GM21528 (cell line): Measurements from ENCODE around the gene CCDC142.
"Not testable (repeated sequence)": the region's sequence is repeated elsewhere in the genome, so short reads cannot be mapped to it uniquely, and the experiment has no call there.

ENCODE experiments used
- ATAC-seq: cut with Tn5 transposase; IDR thresholded peaks from one replicate; pipeline ENCODE4 v1.9.1; 2021; ENCODE audit warnings: mild to moderate bottlenecking, moderate library complexity; ENCODE audit not compliant: unreplicated experiment, low FRiP score

CCDC142 gene

DNA sequence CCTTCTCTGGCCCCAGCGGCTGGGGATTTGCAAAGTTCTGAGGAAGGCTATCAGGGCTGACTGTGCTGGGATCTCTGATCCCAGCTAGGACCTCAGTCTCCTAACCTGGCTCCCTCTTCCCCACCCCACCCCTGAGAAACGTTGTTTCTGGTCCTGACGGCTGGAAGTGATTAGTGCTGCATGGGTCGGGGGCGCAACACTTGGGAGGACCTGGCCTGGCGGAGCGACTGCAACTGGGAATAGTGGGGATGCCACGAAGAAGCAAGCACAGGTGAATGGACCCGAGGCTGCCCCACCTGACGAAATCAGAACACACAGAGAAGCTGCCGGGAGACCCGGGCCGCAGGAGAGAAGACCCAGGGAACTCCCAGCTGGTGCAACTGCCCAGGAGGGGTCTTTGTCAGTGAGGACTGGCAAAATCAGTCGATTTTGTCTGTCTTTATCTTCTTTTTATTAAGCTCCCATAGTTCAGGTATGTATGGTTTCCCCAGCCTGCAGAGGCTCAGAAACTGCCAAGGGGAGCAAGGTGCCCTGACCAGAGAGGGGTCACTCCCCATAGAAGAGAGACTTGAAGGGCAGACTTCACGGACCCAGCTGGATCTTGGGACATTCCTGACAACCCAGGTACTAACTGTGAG lies 17.3 kb upstream of the CCDC142 start:
- ATAC-seq, result no peak

DNA sequence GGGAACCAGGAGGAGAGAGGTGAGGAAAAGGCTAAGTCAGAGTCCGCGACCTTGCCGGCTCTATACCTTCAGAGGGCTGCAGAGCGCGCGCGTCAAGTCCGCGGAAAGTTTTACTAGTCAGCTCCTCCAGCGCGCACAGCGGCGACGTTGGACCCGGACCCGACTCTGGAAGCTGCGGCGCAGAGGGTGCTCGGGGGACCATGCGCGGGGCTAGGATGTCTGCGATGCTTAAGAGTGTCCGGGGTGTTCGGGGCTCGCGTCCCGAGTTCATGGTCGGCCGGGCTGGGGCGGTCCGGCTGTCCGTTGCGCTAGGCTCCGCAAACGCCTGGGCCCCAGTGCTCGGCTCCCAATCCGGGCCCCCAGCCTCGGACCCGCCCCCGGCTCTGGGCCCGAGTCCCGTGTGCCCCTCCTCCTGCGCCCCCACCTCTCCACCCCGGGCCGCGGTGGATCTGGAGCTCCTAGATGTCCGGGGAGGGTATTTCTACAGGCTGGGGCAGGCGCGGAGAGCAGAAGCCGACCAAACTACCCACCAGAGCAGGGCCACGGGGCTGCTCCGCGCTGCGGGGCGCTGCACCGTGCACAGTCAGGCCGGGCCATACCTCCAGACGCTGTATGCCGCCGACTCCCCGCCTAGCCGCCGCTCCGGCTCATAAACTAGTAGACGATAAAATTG lies 16.6 kb upstream of the CCDC142 start, which contains the start of gene LBX2:
LBX2 (minus strand) TSS at position 337 of the 673 bp plus-strand sequence; CDS start at position 271, 66 bp downstream.
- no peak for ATAC-seq

DNA sequence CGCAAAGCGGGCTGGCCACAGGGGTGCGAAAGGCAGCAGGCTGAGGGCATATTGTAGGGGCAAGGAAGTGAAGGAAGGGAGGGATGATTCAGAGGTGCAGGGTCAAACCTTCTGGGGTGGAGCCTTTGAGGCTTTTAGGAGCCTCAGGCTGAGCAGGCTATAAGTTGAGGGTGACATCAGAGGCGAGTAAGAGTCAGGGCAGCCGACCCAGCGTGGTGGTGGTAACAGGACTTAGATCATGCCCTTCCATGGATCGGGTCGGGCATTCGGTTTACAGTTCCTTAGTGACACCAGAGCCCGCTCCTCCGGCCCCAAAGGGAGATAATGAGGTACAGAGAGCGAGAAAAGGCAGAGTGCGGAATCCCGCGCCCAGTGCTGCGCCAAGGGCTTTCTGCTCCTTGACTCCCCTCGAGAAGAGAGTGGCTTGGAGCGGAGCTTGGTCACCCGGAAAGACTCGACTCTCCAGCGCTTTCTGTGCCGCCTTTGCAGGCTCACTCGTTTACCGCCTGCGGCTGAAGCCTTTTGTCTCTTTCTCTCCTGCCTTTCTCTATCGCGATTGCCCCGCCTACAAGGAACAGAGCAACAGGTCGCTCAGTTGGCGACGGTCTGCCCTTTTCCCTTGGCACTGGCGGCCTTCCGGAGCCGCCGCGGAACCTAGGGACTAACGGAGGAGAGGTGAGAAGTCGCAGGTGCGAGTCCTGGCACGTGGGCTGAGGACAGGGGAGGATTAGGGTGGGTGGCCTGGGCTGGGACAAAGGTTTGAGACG lies 15.9 kb upstream of the CCDC142 start:
- no peak for ATAC-seq

DNA sequence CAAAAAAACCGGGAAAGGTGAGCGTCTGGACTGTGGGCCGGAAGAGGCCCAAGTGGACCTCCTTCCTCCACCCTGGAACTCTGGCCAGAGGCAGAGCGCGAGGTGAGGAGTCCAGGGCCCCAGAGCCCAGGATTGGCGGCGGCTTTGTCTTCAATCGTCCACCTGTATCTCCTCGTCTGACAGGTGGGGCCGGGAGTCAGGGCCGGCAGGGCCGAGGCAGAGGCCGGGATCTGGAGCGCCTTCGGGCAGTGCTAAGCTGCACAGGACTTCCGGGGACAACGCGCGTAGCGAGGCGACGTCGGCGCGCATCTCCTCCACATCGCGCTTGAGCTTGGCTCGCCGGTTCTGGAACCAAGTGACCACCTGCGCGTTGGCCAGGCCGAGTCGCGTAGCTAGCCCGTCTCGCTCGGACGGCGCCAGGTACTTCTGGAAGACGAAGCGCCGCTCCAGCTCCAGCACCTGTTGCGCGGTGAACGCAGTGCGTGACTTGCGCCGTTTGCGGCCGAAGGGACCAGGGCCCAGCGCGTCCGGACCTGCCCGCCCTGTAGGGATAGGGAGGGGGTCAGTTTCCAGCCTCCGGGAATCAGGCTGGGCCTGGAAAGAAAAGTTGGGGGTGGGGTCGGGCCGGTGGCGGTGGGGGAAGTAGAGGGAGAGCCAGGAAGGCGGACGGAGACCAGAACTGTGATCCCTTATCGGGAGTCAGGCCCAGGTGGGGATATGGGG lies 15.1 kb upstream of the CCDC142 start:
- no peak for ATAC-seq

DNA sequence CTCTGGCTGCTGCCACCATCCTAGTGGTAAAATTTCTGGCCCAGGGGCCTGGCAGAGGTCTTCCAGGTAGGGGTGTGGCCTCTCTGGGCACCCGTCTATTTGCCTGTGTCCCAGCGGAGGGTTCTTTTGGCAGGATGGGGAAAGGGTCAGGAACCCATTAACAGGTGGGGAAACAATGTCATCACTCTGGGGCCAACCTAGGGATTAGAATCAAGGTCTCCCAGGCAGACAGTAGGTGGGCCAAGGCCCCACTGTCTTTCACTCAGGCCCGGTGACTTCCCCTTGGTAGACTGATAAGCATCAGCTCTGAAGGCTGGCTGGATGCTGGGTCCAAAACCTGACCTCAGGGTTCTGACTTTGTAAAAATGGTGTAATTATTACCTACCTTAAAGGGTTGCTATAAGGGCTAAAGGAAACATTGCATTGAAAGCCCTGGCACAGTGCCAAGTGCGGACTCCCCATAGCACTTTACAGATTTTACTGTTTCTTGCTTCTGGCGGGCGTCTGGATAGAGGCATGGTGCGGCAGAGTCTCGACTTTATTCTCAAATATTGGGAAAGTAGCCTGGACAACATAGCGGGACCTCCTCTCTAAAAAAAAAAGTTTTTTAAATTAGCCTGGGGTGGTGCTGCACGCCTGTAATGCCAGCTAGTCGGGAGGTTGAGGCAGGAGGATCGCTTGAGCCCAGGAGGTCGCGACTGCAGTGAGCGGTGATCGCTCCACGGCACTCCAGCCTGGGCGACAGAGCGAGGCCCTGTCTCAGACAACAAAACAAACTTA lies 14.4 kb upstream of the CCDC142 start:
- ATAC-seq, result no peak

DNA sequence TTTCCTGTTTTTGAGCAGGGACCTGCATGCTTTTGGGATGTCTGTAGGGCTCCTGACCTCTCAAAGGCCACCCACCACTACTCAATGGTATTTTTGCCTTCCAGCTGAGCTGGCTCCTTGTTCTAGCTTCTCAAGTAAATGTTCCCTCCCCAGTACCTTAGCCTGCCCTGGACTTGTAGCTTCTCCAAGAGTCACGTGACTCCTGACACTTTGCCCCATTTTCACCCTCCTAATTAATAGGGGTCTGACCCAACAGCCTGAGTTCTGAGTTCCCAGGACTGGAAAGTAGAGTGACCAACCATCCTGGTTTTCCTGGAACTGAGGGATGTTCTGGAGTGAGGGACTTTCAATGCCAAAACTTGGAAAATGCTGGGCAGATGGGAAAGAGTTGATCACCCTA lies 12.6 kb upstream of the CCDC142 start:
- ATAC-seq, result no peak

DNA sequence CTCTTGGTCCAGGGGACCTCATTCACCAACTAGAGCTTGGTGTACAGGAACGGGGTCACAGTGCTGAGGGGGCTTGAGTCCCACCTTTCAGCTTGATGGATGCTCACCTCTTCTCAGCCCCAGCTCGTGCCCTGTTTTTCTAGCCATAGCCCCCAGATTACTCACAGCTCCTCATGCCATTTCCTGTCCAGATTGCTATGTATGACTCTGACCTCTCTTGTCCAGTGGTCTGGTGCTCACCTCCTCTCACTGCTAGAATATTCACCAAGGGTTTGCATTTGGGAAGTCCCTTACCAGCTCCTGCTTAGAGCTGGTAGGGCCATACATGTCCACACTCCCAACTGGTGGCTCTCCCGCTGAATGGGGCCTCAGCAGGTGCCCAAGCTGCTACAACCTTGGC lies 10.7 kb upstream of the CCDC142 start:
- ATAC-seq, result no peak

DNA sequence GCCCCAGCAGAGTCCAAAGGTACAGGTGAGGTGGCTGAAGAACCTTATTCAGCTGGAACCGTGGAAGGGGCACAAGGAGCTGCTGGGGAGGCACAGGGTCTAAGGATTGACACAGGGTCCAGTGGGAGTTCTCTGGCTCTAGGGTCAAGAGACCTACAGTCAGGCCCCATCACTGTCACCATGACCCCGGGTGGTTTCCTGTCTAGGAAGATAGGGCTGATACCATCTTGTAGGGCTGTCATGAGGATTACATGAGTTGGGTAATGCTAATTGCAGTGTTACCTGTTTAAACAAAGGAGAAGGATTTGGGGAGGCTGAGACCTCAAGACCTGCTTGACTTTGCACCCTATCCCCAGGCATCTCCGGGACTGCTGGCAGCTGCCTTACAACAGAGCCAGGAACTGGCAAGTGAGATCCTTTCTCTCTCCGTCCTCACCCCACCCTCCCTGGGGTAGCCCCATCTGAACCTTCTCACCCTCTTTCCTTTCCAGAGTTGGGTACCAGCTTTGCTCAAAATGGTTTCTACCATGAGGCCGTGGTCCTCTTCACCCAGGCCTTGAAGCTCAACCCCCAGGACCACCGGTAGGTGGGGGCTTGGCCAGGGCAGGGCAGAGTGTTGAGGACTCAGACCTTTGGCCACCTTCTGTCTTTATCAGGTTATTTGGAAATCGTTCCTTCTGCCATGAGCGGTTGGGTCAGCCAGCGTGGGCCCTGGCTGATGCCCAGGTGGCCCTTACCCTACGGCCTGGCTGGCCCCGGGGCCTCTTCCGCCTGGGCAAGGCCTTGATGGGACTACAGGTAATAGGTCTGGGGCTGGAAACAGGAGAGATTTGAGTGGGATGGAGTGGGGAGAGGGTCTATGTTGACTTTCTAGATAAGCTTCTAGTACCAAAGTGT lies 9.1 kb upstream of the CCDC142 start:
- ATAC-seq, result no peak

DNA sequence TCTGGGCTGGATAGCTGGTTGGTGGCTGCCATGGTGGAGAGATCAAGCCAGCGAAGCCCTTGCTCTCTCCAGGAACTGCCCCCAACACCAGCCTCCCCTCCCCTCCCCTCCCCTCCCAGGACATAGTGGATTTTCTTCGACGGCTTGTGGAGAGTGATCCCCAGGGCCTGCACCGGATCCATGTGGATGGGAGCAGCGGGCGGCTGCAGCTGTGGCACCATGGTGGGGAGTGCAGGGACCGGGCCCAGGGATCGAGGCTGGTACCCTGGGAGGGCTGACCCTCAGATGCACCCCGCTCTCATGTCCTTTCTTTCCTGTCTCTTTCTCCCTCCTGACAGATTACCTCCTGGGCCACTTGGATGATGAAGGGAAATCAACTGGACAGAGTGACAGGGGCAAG lies 7.1 kb upstream of the CCDC142 start:
- ATAC-seq, result no peak

DNA sequence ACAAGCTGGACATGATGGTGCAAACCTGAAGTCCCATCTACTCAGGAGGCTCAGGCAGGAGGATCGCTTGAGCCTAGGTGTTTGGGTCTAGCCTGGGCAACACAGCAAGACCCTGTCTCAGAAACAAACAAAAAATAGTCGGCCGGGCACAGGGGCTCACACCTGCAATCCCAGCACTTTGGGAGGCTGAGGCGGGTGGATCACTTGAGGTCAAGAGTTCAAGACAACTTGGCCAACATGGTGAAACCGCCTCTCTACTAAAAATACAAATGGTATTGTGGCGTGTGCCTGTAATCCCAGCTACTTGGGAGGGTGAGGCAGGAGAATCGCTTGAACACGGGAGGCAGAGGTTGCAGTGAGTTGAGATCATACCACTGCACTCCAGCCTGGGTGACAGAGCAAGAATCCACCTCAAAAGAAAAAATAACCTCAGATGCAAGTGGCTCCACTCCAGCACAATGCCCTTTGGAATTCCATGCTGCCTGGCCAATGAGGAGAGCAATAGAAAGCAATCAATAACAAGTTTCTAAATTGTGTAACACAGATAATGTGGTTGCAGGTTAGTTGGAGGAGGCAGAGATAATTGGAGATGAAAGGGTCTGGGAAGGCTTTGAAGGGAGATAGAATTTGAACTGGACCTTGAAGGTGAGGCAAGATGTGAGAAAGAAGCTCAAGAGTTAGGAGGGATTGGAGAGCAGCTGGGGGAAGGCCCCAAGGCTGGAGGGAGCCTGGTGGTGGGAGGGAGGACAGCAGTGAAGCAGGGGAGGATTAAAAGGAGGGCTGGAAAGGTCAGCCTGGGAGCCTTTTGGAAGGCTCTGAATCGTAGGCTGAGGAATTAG lies 6.1 kb upstream of the CCDC142 start:
- ATAC-seq, result no peak

DNA sequence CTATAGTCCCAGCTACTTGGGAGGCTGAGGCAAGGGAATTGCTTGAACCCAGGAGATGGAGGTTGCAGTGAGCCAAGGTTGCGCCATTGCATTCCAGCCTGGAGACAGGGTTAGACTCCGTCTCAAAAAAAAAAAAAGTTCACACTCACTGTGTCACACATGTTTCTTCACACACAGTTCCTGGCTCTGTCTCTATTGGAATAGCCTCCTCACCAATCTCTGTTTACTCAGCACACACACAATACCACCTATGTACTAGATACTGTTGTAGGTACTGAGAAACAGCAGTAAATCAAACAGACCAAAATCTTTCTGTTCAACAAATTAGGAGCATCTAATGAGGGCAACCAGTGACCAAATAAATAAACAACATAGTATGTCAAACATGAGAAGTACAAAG lies 3.3 kb upstream of the CCDC142 start:
- no peak for ATAC-seq

DNA sequence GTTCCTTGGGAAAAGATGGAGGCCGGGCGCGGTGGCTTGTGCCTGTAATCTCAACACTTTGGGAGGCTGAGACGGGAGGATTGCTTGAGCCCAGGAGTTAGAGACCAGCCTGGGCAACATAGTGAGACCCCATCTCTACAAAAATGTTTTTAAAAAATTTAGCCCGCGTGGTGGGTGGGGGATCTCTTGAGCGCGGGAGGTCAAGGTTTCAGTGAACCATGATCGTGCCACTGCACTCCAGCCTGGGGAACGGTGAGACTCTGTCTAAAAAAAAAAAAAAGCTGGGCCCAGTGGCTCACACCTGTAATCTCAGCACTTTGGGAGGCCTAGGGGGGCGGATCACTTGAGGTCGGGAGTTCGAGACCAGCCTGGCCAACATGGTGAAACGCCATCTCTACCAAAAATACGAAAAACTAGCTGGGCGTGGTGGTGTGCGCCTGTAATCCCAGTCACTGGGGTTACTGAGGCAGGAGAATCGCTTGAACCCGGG lies 922 bp upstream of the CCDC142 start:
- ATAC-seq, result not testable (repeated sequence)

DNA sequence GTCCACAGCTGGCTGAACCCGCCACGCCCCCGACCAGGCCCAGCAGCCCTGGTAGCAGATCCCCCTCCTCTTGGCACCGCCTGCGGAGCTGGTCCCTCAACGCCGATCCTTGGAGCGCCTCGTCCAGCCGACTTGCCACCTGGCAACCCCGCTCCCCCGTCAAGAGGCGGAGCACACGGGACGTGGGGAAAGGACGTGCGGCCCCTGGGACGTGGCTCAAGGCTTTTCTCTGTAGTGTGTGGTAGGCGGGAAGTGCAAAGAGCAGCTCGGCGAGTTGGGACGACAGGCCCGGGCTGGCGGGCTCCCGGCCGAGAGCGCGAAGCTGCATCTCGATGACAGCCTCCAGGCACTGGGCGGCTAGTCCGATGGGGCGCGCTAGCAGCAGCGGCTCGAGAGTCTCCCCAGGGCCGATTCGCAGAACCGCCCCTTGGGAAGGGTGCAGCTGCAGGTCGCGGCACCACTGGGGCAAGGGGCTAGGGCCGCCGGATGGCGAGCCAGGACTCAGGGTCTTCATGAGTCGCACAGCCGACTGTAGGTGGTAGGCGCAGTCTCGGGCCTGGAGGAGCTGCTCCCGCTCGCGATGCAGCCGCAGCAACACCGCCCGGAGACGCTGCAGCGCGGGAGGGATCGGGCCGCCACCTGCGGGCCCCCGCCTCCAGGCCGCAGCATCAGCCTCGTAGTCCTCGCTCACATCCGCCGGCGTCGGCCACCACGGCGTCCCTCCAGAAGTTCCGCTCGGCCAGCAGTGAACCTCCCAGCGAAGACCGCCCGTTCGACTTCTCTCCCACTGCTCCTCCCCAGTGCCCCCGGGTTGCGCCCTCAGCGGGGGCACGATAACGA lies 617 bp downstream of the CCDC142 start:
- ATAC-seq, result peak; percentile 46

DNA sequence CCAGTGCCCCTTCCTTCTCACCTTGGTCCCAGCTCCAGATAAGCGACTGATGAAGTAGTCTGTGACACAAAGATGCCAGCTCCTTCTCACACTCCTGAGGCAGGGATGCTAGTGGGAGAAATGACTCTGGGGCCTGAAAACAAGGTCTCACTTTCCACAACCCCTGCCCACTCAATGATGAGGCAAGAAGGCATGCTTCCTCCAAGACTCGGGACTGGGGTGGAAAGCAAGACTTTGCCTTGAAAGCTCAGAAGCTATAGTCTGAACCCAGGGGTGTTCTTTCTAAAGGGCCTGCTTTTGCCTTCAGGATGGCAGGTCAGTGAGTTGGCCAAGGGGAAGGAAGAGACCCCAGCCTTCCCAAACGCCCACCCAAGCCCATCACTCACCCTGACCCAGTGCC lies 1.4 kb downstream of the CCDC142 start:
- ATAC-seq, result no peak

DNA sequence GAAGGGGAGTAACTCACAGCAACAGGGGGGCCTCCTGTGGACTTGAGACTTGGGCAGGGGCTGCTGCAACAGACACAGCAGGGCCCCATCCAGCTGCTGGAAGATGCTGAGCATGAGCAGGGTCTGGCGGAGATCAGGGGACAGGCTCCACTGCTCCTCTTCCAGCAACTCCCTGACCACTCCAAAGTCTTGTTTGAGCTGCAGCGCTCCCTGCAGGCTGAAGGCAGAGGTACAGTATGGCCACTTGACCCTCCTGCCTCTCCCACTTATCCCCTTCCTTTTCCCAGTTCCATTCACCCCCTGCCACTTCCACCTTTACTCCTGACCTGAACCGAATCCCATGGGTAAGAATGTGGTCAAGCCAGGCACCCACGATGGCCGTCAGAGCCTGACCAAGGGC lies 7.9 kb downstream of the CCDC142 start:
- ATAC-seq, result no peak

DNA sequence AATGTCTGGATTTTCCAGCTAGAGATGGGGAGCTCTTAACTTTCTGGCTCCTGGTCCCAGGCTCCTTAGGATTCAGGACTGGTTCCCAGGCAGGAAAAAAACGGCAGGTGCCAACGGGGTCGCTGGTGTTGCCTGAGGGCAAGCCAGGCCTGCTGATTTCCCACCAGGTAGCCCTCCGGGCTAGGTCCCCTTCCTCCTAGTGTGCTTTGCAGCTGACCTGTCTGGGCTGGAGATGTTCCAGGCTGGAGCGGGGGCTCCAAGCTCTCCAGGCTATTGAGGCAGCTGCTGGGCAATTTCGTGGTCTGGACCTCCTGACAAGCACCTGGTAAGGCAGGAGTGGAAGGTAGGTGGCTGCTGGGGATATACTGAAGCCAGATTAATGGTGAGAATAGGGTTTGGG lies 8.3 kb downstream of the CCDC142 start:
- no peak for ATAC-seq

DNA sequence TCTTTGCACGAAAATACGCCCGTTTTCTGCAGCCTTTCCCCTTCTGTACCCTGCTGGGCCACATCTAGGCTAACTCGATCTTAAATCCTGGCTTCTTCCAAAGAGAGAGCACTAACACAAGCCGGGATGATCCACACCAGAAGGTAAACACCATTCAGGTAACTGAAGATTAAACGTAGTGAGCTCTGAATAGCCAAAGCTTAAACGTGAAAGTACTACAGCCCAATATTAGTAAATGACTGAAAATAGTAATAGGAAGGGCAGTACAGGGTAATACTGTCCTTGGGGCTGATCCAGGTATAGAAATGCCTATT lies 9.9 kb downstream of the CCDC142 start:
- no peak for ATAC-seq
